HG03196 (cell line): ENCODE data around the gene POLR3A.
"Not testable (repeated sequence)": the region's sequence is repeated elsewhere in the genome, so short reads cannot be mapped to it uniquely, and the experiment has no call there.

Experiments used
- ATAC-seq: cut with Tn5 transposase; IDR thresholded peaks from one replicate; pipeline ENCODE4 v1.9.1; 2021; ENCODE audit not compliant: unreplicated experiment

POLR3A gene

DNA sequence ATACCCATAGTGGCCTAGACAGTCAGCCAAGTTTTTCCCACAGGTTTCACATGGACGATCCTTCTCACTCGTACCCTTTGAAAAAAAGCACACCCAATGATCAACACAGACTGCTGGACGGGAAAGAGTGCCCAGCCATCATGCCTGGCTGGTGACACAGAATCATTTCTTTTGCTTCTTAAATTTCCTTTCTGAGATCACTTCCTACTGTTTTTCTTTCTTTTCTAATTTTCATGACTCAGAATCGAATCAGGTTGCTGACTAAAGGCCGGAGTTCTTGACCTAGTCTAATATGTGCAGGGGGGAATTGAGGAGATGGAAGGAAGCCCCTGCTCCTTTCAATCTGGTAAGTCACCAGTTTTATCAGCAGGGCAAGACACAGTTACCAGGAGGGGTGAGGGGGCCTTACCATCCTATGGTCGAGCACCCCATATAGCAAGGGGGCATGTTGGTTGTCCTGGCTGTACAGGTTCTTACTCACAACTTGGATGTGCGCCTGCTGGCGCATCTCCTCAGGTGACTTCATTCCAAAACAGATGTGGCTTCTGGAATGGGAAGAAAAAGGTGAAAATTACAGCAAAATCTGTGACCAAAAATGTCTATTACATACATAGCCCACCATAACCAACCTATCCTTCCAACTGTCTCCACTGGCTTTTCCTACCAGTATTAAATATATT lies 3.5 kb downstream of the POLR3A start:
- no peak for ATAC-seq

DNA sequence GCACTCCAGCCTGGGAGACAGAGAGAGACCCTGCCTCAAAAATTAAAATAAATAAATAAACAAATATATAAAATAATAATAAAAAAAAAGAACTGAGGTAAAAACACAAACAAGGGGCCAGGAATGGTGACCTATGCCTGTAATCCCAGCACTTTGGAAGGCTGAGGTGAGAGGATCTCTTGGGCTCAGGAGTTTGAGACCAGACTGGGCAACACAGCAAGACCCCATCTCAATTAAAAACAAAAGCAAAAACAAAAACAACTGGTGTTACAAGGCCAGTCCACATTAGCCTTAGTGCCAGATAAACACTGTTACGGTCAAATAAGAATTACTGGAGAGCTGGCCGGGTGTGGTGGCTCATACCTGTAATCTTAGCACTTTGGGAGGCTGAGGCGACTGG lies 5.6 kb downstream of the POLR3A start:
- no peak for ATAC-seq

DNA sequence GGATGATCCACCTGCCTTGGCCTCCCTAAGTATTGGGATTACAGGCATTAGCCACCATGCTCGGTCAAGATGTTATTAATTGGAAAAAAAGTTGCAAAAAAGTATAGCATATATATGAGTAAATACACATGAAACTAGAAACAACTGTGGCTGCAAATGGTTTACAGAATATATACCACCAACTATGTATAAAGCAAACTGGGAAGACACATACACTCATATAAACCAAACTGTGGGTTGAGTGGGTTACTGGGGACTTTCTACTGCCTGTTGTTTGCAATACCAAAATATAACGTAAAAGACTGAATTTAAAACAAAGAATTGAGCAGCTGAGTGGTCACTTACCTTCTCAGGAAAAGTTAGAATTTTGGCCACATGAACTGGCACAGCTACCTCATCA lies 8.1 kb downstream of the POLR3A start:
- no peak for ATAC-seq

DNA sequence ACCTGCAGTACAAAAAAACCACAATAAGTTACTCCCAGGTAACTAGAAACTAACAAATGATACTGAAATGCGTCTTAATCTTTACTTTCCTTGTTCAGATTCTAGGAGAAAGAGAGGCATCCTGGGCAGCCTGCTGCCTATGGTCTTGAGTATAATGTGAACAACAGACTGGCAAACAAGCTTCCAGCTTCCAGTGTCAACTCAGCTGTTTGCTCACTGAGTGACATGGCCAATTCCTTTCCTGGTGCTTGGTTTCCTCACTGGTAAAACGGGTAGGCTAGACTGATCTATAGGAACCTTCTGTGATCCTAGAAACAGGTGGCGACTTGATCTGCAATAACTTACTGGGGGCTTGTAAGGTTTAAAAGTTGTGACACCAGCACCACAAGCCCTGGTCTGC lies 10.1 kb downstream of the POLR3A start:
- no peak for ATAC-seq

DNA sequence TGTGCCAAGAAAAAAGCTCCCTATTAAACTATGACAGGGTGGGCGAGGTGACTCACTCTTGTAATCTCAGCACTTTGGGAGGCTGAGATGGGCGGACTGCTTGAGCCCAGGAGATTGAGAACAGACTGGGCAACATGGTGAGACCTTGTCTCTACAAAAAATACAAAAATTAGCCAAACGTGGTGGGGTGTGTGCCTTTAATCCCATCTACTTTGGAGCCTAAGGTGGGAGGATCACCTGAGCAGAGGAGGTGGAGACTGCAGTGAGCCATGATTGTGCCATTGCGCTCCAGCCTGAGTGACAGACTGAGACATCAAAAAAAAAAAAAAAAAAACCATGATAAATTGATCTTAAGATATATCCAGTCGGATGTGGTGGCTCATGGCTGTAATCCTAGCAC lies 11.5 kb downstream of the POLR3A start:
- ATAC-seq: no peak

DNA sequence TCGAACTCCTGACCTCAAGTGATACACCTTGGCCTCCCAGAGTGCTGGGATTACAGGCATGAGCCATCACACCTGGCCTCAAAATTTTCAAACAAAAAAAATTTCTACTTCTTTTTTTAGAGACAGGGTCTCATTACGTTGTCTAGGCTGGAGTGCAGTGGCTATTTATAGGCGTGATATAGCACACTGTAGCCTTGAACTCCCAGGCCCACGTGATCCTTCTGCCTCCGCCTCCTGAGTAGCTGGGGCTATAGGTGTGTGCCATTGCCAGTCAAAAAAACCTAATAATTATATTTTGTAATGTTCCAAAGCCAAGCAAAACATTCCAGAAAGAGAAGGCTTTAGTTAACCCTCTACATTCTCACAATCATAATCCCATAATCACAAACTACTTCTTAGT lies 13.8 kb downstream of the POLR3A start:
- no peak for ATAC-seq

DNA sequence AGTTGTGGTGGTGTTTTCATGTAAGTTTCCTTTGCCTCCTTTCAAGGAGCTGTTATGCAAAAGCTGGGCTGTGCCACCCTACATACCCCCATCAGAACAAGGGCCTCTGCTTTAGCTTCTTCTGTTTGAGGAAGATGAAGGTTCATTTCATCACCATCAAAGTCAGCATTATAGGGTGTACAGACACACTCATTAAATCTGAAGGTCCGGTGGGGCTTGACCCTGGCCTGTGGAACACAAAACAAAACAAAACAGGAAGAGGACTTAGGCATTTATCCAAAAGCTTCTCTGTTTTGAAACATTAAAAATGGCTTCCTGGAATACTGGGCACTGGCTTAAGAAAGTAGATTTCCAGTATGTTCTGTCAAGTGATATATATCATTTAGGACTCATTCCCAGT lies 15.8 kb downstream of the POLR3A start:
- no peak for ATAC-seq

DNA sequence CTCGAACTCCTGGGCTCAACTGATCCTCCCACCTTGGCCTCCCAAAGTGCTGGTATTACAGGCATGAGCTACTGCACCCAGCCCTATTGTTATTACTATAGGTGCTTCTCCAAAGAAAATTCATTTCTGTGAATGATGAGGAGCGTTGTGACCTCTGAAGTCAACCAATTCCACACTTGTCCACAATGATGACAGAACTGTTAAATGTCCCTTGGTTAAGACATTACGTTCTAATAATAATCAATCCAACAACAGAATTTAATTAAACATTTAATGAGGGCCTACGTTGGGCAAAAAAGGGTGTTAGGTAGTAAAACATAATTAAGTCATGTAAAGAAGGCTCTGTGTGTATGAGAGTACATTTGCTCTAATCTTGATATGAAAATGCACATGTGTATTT lies 18.2 kb downstream of the POLR3A start:
- no peak for ATAC-seq

DNA sequence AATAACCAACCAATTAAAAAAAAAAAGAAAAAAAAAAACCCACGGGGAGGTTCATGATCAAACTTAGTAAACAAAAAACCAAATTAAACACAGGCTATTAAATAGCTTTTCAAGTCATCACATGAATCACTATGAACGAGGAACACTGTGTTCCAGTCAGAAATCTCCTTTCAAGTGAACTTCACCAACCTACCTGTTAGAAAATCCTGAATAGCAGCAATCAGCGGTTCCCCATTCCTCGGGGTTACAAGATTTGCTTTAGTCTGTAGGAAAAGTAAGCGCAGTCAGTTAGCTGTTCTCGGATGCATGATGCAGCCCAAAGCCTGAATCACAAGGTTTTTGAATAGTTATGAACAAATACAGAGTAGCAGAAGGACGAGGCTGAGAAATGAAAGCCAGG lies 19.0 kb downstream of the POLR3A start:
- ATAC-seq: no peak

DNA sequence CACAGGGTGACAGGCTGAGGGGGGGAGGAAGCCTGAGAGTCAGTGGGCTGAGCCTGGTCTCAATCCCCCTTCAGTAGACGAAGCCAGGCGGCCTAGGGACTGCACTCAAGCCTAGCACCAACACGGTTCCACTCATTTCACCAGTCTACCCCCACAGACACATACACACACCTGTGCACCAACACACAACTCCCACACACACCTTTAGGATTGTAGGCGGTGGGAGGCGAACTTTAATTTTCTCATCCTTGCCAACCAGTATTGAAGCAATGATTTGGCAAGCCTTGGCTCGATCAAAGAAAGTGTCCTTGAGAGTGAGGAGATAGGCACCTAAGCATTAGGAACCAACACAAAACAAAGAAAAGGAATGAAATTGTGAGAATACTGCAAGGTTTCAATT lies 19.7 kb downstream of the POLR3A start:
- no peak for ATAC-seq

DNA sequence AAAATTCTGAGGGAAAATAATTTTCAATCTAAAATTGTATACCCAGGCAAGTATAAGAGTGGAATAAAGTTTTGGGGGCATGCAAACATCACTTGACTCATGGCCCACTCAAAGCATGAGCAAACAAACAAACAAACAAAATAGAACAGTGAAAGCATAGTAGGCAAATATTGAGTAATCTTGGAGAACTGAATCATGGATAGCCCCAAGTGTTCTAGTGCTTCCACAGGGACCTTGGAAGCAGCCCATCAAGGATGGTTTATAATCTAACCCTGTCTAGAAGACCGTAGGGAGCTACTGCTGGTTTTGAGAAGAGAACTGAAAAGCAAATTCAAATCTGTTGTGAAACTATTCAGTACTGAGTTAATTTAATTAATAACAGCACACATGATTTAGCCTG lies 22.1 kb downstream of the POLR3A start:
- ATAC-seq: no peak

DNA sequence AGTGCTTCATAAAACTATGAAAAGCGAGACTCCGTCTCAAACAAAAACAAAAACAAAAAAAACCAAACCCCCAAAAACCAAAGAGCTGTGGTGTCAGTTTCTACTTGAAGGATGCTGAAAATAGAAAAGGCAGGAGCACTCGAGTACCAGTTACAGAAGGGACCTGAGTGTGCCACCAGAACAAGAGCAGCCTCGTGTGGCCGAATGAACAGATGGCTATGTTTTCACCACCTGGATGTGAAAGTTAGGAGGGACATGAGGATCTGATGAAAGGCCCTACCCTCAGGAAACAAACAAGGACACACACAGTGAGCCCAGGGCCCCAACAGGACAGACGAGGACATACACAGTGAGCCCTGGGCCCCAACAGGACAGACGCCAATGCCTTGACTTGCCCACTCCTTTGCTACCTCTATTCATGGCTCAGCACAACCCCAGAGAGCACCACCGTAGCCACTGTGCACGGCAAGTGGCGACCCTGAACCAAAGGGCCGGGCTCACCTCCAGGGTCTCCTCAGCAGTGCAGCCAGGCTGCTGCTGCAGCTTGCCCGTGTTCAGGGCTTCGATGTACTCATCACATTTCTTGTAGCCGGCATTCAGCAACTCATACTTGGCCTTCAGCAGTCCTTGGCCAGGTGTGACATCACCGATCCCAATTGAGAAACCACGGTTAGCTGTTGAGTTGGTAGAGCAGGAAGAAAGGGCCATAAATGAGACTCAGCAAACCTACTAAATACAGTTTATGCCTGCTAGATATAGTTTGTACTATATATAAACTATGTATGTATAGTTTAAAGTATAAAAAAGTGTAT lies 24.9 kb downstream of the POLR3A start:
- ATAC-seq: no peak

DNA sequence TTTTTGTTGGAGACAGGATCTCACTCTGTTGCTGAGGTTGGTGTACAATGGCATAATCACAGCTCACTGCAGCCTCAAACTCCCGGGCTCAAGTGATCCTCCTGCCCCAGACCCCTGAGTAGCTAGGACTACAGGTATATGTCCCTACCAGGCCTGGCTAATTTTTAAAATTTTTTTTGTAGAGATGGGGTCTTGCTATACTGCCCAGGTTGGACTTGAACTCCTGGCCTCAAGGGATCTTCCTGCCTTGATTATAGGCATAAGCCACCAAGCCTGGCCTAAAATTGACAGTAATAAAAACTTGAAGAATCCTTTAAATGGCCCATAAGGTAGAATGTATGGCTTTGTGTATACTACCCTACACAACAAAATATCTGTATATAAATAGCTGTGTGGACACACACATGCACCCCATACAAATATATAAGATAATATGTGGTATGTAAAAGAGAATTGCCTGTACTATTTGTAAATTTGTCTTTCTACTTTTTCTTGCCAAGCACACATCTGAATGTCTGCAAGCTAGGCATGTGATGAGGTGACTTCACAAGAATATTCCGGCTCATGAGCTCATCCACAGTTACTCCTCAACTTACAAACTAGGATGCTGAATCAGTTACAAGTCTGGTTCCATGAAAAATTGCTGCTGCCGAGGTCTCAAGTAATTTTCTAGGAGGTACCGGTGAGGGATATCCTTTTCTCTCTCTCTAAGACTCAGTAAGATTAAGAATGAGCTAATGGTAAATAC lies 26.6 kb downstream of the POLR3A start:
- no peak for ATAC-seq

DNA sequence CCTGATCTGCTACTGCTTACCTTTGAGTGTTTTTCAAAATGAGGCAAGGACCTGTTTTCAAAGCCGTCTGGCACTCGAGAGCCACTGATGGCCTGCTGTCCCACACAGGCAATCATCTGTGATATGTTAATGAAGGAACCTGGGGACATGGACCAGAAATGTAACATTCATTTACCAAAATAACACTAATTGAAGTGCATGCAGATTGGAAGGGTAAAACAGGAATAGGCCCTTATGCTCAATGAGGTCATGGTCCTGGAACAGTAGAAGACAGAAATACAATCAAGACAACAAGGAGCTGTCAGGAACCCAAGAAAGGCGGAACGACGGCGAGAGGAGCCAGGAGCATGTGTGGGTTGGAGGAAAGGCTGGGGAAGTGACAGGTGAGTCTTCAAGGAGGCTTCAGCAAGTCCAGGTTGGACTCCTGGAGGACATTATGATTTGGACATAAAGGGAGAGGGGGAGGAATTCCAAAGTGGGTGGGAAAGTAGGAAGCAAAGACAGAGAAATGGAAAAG lies 28.3 kb downstream of the POLR3A start:
- ATAC-seq: no peak

DNA sequence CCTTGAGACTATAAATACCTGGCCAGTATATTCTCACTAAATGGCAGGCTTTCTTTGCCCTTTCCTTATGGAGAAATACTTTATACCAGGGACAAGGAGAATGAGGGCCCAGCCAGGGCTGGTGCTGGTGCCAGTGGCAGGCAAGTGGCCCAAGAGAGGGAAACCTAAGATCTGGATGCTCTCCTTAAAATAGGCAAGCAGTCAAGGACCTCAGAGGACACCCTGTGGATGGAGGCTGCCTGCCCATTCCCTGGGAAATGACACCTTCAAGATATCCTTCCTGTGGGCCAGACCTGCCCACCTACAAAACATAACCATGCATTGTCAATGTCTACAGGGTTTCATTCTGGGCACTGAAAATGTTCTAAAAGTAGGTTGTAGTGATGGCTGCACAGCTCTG lies 29.1 kb downstream of the POLR3A start:
- no peak for ATAC-seq

DNA sequence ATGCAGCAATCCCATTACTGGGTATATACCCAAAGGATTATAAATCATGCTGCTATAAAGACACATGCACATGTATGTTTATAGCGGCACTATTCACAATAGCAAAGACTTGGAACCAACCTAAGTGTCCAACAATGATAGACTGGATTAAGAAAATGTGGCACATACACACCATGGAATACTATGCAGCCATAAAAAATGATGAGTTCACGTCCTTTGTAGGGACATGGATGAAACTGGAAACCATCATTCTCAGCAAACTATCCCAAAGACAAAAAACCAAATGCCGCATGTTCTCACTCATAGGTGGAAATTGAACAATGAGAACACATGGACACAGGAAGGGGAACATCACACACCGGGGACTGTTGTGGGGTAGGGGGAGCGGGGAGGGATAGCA lies 30.5 kb downstream of the POLR3A start:
- ATAC-seq: not testable (repeated sequence)

DNA sequence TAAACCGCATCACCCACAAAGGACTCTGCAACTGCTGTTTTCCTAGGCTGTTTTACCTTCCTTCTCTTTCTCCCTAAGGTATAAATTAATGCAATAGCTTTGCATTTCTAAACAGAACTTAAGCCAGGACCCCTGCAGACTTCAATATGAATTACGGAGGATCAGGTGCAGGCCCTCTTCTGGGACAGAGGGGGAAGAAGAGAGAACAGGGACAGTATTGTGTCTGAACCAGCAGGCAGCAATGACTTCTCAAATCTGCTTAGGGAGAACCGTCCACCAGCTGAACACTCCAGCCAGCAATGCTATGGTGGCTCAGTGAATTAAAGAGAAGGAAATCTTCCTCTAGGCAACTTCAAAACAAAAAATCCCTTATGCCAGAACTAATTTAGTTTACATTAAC lies 35.7 kb downstream of the POLR3A start:
- ATAC-seq: no peak

DNA sequence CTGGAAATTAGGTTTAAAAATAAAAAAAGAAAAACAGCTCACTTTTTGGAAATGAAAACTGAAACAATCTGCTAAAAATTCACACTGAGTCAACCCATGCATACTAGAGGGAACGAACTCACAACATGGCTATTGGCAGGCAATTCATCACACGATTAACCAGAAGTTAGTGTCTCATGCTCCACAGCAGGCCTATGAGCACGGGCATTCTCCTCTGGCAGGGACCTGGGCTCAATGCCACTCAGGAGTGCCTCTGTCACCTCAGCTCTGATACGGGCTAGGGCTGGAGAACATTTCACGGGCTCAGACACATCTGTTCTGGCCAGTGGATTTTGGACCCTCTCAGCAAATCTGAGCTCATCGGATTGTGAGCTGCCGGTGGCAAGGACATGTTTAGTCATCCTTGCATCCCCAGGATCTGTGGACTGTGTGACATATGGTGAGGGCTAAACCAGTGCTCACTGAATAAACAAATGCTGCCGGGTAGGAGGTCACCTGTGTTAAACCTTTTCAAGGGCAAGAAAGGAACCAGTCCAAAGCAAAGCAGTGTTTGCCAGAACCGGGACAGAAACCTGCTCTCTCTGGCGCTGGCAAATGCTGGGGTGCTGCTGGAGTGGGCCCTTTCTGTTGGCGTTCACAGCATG lies 40.1 kb downstream of the POLR3A start:
- no peak for ATAC-seq

DNA sequence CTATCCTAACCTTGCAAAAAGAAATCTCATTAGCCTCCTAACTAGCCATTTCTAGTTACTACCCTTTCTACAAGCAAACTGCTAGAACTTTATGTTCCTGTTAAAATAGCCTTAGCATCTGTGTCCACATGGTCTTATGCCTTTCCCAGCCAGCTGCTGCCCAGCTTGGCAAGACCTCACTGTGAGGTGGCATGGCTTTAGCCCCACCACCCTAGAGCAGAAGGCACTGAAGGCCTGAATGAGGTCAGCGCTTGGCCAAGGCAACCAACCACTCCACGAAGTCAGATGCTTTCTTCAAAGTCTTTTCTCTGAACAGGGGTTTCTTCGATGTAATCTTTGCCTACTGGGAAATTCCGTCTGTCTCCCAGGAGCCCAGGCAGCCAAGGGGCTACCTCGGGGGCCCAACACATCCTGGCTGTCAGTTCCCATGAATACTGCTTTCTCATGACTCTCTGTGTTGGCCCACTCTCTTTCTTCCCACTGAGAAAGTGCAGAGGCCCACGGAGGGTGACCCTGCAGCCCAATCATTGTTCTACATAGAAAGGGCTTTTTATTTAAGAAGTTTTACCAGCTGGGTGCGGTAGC lies 41.6 kb downstream of the POLR3A start:
- no peak for ATAC-seq

DNA sequence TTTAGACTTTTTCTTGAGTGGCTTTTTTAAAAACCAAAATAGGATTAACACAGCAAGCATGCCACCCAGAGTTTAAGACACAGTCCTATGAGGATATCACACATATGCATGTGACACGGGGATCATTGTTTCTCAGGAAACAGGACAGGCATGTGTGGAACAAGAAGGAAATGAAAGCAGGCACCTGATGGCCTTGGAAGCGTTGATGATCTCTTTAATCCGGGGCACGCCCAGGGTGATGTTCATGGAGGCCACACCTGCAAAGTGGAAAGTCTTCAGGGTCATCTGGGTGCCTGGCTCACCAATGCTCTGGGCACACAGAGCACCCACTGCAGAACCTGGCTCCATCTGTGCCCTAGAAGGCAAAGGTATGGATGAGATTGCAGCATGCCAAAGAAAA lies 44.3 kb downstream of the POLR3A start:
- no peak for ATAC-seq
